IMR-90 (cell line): ENCODE results near the gene EEIG2. TPM values are rescaled to one million over a fixed set of nuclear protein-coding genes. Genes with fewer than 3 reads are reported as not detected.

Experiments used
- ATAC-seq: fragments of 200-7000 bp; cut with Tn5 transposase; 2 replicates; pipeline ENCODE4 v1.9.1; 2020; ENCODE audit warnings: low read depth, mild to moderate bottlenecking, moderate library complexity
- BruUV-seq: library from RNA; stranded (reverse); fragments of 400-500 nt; replicated peaks from 2 replicates; lab custom pipeline; 2021; lab: Mats Ljungman, UMichigan
- CTCF ChIA-PET: fragments of 300-600 bp; formaldehyde crosslinking; extraction: SDS; loops from one replicate; lab custom pipeline; 2021; ENCODE audit warnings: antibody characterized with exemption; lab: Yijun Ruan, JAX
- POLR2A ChIA-PET: fragments of 300-600 bp; sonication (Branson Sonifier 250); formaldehyde crosslinking; loops from one replicate; lab custom pipeline; 2022; ENCODE audit warnings: antibody characterized with exemption; ENCODE audit not compliant: unreplicated experiment; lab: Charles Lee
- DNase-seq: peaks from one replicate; pipeline ENCODE4 v3.0.0; 2013
- H2AFZ ChIP-seq: replicated peaks from 2 replicates; pipeline ENCODE3; 2013; ENCODE audit warnings: low read length, mild to moderate bottlenecking; ENCODE audit not compliant: poor library complexity
- H2AK5ac ChIP-seq: 2 replicates; pipeline ENCODE4 v1.6.1; 2013; ENCODE audit warnings: low read depth, low read length, inconsistent platforms
- H2AK9ac ChIP-seq: replicated peaks from 2 replicates; pipeline ENCODE3; 2013; ENCODE audit warnings: mild to moderate bottlenecking, low read depth, low read length, moderate library complexity; ENCODE audit not compliant: poor library complexity
- H2BK120ac ChIP-seq: 2 replicates; pipeline ENCODE4 v1.6.1; 2013; ENCODE audit warnings: low read depth, low read length, inconsistent platforms
- H2BK15ac ChIP-seq: 3 replicates; pipeline ENCODE4 v1.6.1; 2013; ENCODE audit warnings: low read depth, low read length, inconsistent platforms
- H2BK20ac ChIP-seq: 2 replicates; pipeline ENCODE4 v1.6.1; 2013; ENCODE audit warnings: low read depth, mild to moderate bottlenecking, inconsistent platforms, low read length, moderate library complexity
- H2BK5ac ChIP-seq: 2 replicates; pipeline ENCODE4 v1.6.1; 2013; ENCODE audit warnings: mild to moderate bottlenecking, low read depth, low read length, inconsistent platforms; ENCODE audit not compliant: poor library complexity, severe bottlenecking
- H3K14ac ChIP-seq: replicated peaks from 2 replicates; pipeline ENCODE4 v1.6.1; 2013; ENCODE audit warnings: low read depth, low read length, inconsistent platforms
- H3K18ac ChIP-seq: 2 replicates; pipeline ENCODE4 v1.6.1; 2013; ENCODE audit warnings: low read depth, low read length, control low read depth
- H3K23ac ChIP-seq: 2 replicates; pipeline ENCODE4 v1.6.1; 2013; ENCODE audit warnings: low read depth, low read length, inconsistent platforms
- H3K27ac ChIP-seq: 2 replicates; pipeline ENCODE4 v1.5.1; 2013; ENCODE audit warnings: mild to moderate bottlenecking, control low read depth, low read length; ENCODE audit not compliant: insufficient read depth
- H3K27me3 ChIP-seq: 2 replicates; pipeline ENCODE4 v1.6.1; 2013; ENCODE audit warnings: low read length; ENCODE audit not compliant: control insufficient read depth, insufficient read depth
- H3K36me3 ChIP-seq: 2 replicates; pipeline ENCODE4 v1.6.1; 2013; ENCODE audit warnings: low read length, mixed read lengths; ENCODE audit not compliant: control insufficient read depth, insufficient read depth
- H3K4ac ChIP-seq: 2 replicates; pipeline ENCODE4 v1.6.1; 2013; ENCODE audit warnings: low read depth, low read length, inconsistent platforms
- H3K4me1 ChIP-seq: 2 replicates; pipeline ENCODE4 v1.6.1; 2013; ENCODE audit warnings: low read length, mixed read lengths; ENCODE audit not compliant: control insufficient read depth, insufficient read depth
- H3K4me2 ChIP-seq: 2 replicates; pipeline ENCODE4 v1.6.1; 2013; ENCODE audit warnings: low read depth, mild to moderate bottlenecking, control low read depth, low read length, moderate library complexity
- H3K4me3 ChIP-seq: 2 replicates; pipeline ENCODE4 v1.5.1; 2013; ENCODE audit warnings: low read depth, mild to moderate bottlenecking, control low read depth, low read length, moderate library complexity; ENCODE audit not compliant: insufficient read depth
- H3K56ac ChIP-seq: 2 replicates; pipeline ENCODE4 v1.6.1; 2013; ENCODE audit warnings: low read length, inconsistent platforms; ENCODE audit not compliant: insufficient read depth; ENCODE audit errors: extremely low read depth
- H3K79me1 ChIP-seq, 2 experiments: 2 replicates each; pipeline ENCODE4 v1.6.1; 2013; ENCODE audit warnings: low read length in 2 of 2, inconsistent platforms in 1 of 2, low read depth in 1 of 2
- H3K9ac ChIP-seq: 2 replicates; pipeline ENCODE4 v1.6.1; 2013; ENCODE audit warnings: low read depth, low read length, control low read depth
- H3K9me1 ChIP-seq: 2 replicates; pipeline ENCODE4 v1.6.1; 2013; ENCODE audit warnings: low read length, inconsistent platforms; ENCODE audit not compliant: insufficient read depth
- H3K9me3 ChIP-seq: 2 replicates; pipeline ENCODE4 v1.6.1; 2013; ENCODE audit warnings: low read length; ENCODE audit not compliant: control insufficient read depth, insufficient read depth
- H4K20me1 ChIP-seq: 2 replicates; pipeline ENCODE4 v1.6.1; 2013; ENCODE audit warnings: low read length, inconsistent platforms; ENCODE audit not compliant: insufficient read depth
- H4K5ac ChIP-seq: 2 replicates; pipeline ENCODE4 v1.6.1; 2013; ENCODE audit warnings: mild to moderate bottlenecking, low read depth, low read length, control low read depth
- H4K8ac ChIP-seq, 2 experiments: 2 replicates each; pipeline ENCODE4 v1.6.1; 2013; ENCODE audit warnings: low read depth in 2 of 2, low read length in 2 of 2, control low read depth in 1 of 2, inconsistent platforms in 1 of 2
- H4K91ac ChIP-seq: 2 replicates; pipeline ENCODE4 v1.6.1; 2013; ENCODE audit warnings: low read depth, low read length, inconsistent platforms; ENCODE audit not compliant: insufficient read depth
- BHLHE40 ChIP-seq: fragments of 150-350 bp; IDR thresholded peaks from 2 replicates; pipeline ENCODE4 v1.6.1; 2016; ENCODE audit warnings: mild to moderate bottlenecking, low read depth, low read length
- CEBPB ChIP-seq: IDR thresholded peaks from 2 replicates; pipeline ENCODE4 v1.6.1; 2012; ENCODE audit warnings: low read depth, low read length, improper control_type of control experiment
- MAFK ChIP-seq: IDR thresholded peaks from 2 replicates; pipeline ENCODE4 v1.6.1; 2012; ENCODE audit warnings: low read depth, low read length, improper control_type of control experiment
- MAZ ChIP-seq: IDR thresholded peaks from 2 replicates; pipeline ENCODE4 v1.6.1; 2012; ENCODE audit warnings: low read depth, mild to moderate bottlenecking, low read length, improper control_type of control experiment, moderate library complexity, borderline replicate concordance
- MXI1 ChIP-seq: IDR thresholded peaks from 2 replicates; pipeline ENCODE4 v1.6.1; 2012; ENCODE audit warnings: low read depth, mild to moderate bottlenecking, low read length, moderate library complexity, borderline replicate concordance
- NFE2L2 ChIP-seq: fragments of 150-350 bp; IDR thresholded peaks from 2 replicates; pipeline ENCODE4 v1.6.1; 2016; ENCODE audit warnings: low read depth, mild to moderate bottlenecking, low read length
- POLR2A ChIP-seq: IDR thresholded peaks from 2 replicates; pipeline ENCODE4 v1.6.1; 2012; ENCODE audit warnings: mild to moderate bottlenecking, low read depth, low read length
- RAD21 ChIP-seq: IDR thresholded peaks from 2 replicates; pipeline ENCODE4 v1.6.1; 2012; ENCODE audit warnings: low read length, improper control_type of control experiment
- RCOR1 ChIP-seq: IDR thresholded peaks from 2 replicates; pipeline ENCODE4 v1.6.1; 2012; ENCODE audit warnings: mild to moderate bottlenecking, low read length, improper control_type of control experiment; ENCODE audit not compliant: insufficient replicate concordance
- RFX5 ChIP-seq: IDR thresholded peaks from 2 replicates; pipeline ENCODE4 v1.8.0; 2012; ENCODE audit warnings: low read depth, mild to moderate bottlenecking, low read length, moderate library complexity
- SMC3 ChIP-seq: fragments of 150-350 bp; IDR thresholded peaks from 2 replicates; pipeline ENCODE4 v1.6.1; 2016; ENCODE audit warnings: low read depth, mild to moderate bottlenecking, antibody characterized with exemption, low read length, moderate library complexity
- WGBS, 2 experiments: methylation state at CpG; one replicate each; pipeline versions ENCODE4 v1.1.5 to v1.1.7; 2013; ENCODE audit warnings: missing lambda C conversion rate in 2 of 2; ENCODE audit not compliant: insufficient read length in 1 of 2; ENCODE audit errors: extremely low coverage in 2 of 2; 5-methylcytosine and 5-hydroxymethylcytosine counted together
- dilution Hi-C: fragments of 300-500 bp; cut with HindIII; formaldehyde crosslinking; loops from one replicate; pipeline ENCODE4 v1.14.3; 2018; ENCODE audit warnings: low sequenced_read_pairs; ENCODE audit not compliant: unreplicated experiment
- in situ Hi-C: fragments of 300-500 bp; cut with MboI; formaldehyde crosslinking; loops from 3 replicates; pipeline ENCODE4 v1.14.3; 2019; ENCODE audit warnings: low sequenced_read_pairs, inconsistent platforms, mixed read lengths
- intact Hi-C: fragments of 100-400 bp; cut with micrococcal nuclease; formaldehyde crosslinking; loops from 2 replicates; pipeline ENCODE4 v1.10.0; 2022
- polyA plus RNA-seq, 3 experiments: library from polyadenylated mRNA; depleted of rRNA; stranded (reverse); fragments of >200 nt; gene quantifications; 2 replicates each; pipeline ENCODE4 v1.2.3, GENCODE V29; 2012; ENCODE audit warnings: low replicate concordance in 1 of 3
- total RNA-seq: library from RNA; depleted of rRNA; stranded (reverse); fragments of >200 nt; gene quantifications from 2 replicates; pipeline ENCODE4 v1.2.3, GENCODE V29; 2012
- TF ChIP-seq, protein P1 (sequence below): fragments of 150-350 bp; IDR thresholded peaks from 2 replicates; pipeline ENCODE4 v1.6.1; 2017; ENCODE audit warnings: mild to moderate bottlenecking, antibody characterized with exemption, low read length, low read depth
- TF ChIP-seq, protein P2 (sequence below): fragments of 150-350 bp; IDR thresholded peaks from 2 replicates; pipeline ENCODE4 v1.6.1; 2016; ENCODE audit warnings: low read depth, mild to moderate bottlenecking, low read length, moderate library complexity, borderline replicate concordance

EEIG2 gene
- total and polyA plus RNA-seq, 2 of the 4 experiments (the other 2 are of a cell fraction): 1.7 to 4.8 TPM

DNA sequence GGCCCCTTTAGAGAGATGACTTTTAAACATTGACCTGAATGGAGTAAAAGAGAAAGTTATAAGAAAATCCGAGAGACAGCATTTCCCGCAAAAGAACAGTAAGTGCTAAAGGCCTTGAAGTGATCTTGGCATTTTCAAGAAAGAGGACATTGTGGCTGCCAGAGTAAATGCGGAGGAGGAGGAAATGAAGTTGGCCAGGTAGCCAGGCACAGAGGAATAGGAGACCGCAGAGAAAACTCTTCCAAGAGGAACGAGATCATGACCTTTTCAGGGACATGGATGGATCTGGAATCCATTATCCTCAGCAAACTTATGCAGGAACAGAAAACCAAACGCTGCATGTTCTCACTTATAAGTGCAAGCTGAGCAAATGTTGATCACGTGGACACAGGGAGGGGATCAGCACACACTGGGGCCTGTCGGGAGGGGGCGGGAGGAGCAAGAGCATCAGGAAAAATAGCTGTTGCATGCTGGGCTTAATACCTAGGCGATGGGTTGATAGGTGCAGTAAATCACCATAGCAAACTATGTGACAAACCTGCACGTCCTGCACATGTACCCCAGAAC is 49.7 kb downstream of the EEIG2 start:
- Histone ChIP-seq H2BK5ac (no peak overlapping the region), H3K4me2 (no peak overlapping the region), H3K18ac (no peak overlapping the region), H3K9ac (no peak overlapping the region), H2AK9ac (no peak overlapping the region), H2BK20ac (no peak overlapping the region), H3K79me1 (no peaks in the 10 kb centered on the region), H3K27ac (no peak overlapping the region), H3K4ac (no peak overlapping the region), H3K4me1 (no peaks in the 10 kb centered on the region), H3K14ac (no peak overlapping the region), H2BK15ac (no peak overlapping the region), H4K91ac (no peak overlapping the region), H4K8ac (no peak overlapping the region), H3K27me3 (no peaks in the 10 kb centered on the region), H4K20me1 (no peaks in the 10 kb centered on the region), H3K36me3 (0 out of 2 replicates have a peak, but pooled peaks cover 1% of the 10 kb centered on the region), H4K5ac (no peak overlapping the region), H3K9me1 (no peaks in the 10 kb centered on the region), H3K23ac (no peak overlapping the region), H2AFZ (no peak overlapping the region), H3K9me3 (no peaks in the 10 kb centered on the region), H3K4me3 (no peak overlapping the region), H3K56ac (no peak overlapping the region), H2BK120ac (no peak overlapping the region), H2AK5ac (no peak overlapping the region)
- dilution Hi-C loops (no loop called here), intact Hi-C loops (no loop called here), in situ Hi-C loops (no loop called here)
- CTCF ChIA-PET: no interaction called here
- no peak for TF ChIP-seq MAZ
- TF ChIP-seq SMC3: no peak
- no peak for TF ChIP-seq MXI1
- no peak for TF ChIP-seq MAFK
- no peak for TF ChIP-seq NFE2L2
- TF ChIP-seq RCOR1: no peak
- TF ChIP-seq, protein P1, sequence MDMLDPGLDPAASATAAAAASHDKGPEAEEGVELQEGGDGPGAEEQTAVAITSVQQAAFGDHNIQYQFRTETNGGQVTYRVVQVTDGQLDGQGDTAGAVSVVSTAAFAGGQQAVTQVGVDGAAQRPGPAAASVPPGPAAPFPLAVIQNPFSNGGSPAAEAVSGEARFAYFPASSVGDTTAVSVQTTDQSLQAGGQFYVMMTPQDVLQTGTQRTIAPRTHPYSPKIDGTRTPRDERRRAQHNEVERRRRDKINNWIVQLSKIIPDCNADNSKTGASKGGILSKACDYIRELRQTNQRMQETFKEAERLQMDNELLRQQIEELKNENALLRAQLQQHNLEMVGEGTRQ: no peak
- TF ChIP-seq BHLHE40: no peak
- no peak for TF ChIP-seq RAD21
- TF ChIP-seq CEBPB: no peak
- TF ChIP-seq POLR2A: no peak
- no peak for TF ChIP-seq RFX5
- TF ChIP-seq, protein P2, sequence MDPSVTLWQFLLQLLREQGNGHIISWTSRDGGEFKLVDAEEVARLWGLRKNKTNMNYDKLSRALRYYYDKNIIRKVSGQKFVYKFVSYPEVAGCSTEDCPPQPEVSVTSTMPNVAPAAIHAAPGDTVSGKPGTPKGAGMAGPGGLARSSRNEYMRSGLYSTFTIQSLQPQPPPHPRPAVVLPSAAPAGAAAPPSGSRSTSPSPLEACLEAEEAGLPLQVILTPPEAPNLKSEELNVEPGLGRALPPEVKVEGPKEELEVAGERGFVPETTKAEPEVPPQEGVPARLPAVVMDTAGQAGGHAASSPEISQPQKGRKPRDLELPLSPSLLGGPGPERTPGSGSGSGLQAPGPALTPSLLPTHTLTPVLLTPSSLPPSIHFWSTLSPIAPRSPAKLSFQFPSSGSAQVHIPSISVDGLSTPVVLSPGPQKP: no peak
- POLR2A ChIA-PET: no interaction called here
- BruUV-seq: no TSS peak
- 85% methylated on average over 4 of the region's 11 CpGs; no CpG with 5 or more reads in 1 of the 2 experiments for WGBS, 2 experiments
- ATAC-seq: no peak
- DNase-seq: no peak
